Mucosa of descending colon (tissue), 3 donors: Measurements from ENCODE around the gene LRPAP1. TPM values are rescaled to one million over a fixed set of nuclear protein-coding genes. Genes with fewer than 3 reads are reported as not detected.

ENCODE experiments used
- ATAC-seq: fragments of 200-7000 bp; cut with Tn5 transposase; one replicate; pipeline ENCODE4 v1.9.1; 2020; ENCODE audit warnings: mild to moderate bottlenecking, moderate library complexity
- DNase-seq, 3 donors: peaks; one replicate each; pipeline ENCODE4 v3.0.0-alpha.2; 2020
- H3K36me3 ChIP-seq: fragments of 200-600 bp; one replicate; pipeline ENCODE4 v1.8.0; 2021; ENCODE audit warnings: low read depth, mild to moderate bottlenecking
- H3K4me1 ChIP-seq: fragments of 200-600 bp; one replicate; pipeline ENCODE4 v1.8.0; 2021; ENCODE audit warnings: low read depth, mild to moderate bottlenecking
- H3K4me3 ChIP-seq: fragments of 200-600 bp; one replicate; pipeline ENCODE4 v1.8.0; 2021; ENCODE audit warnings: mild to moderate bottlenecking
- H3K9me3 ChIP-seq: fragments of 200-600 bp; one replicate; pipeline ENCODE4 v1.8.0; 2021; ENCODE audit warnings: mild to moderate bottlenecking
- intact Hi-C, 2 donors: fragments of 100-400 bp; cut with DNase I in 1 of 2; cut with micrococcal nuclease in 1 of 2; formaldehyde crosslinking; loops; one replicate each; pipeline versions ENCODE4 v1.11.0 to v1.11.1; 2022; cut with DNase I, micrococcal nuclease
- total RNA-seq, 3 donors: library from RNA; stranded (reverse); fragmentation: NEBNext Ultra II Directional in 2 of 3; extraction: Animal tissue kit (Norgen Biotek cat#: 25700) in 2 of 3; gene quantifications; one replicate each; pipeline versions ENCODE4 v1.2.1 to v1.2.4, GENCODE V29; 2021 to 2023
- TF ChIP-seq, protein P1 (sequence below): fragments of 200-600 bp; IDR thresholded peaks from one replicate; pipeline ENCODE4 v1.8.0; 2022; ENCODE audit warnings: antibody characterized with exemption, mild to moderate bottlenecking
- donor health status: DM: no; HTN: no; CAD: no; lungs with moderate emphysema.
- donor health status: DM: no; HTN: no; CAD: no.
- donor health status: DM: no; HTN: yes; CAD: no.

LRPAP1 gene
- total RNA-seq, 3 donors from 2014 or later: 109 to 139 (median 137) TPM

DNA sequence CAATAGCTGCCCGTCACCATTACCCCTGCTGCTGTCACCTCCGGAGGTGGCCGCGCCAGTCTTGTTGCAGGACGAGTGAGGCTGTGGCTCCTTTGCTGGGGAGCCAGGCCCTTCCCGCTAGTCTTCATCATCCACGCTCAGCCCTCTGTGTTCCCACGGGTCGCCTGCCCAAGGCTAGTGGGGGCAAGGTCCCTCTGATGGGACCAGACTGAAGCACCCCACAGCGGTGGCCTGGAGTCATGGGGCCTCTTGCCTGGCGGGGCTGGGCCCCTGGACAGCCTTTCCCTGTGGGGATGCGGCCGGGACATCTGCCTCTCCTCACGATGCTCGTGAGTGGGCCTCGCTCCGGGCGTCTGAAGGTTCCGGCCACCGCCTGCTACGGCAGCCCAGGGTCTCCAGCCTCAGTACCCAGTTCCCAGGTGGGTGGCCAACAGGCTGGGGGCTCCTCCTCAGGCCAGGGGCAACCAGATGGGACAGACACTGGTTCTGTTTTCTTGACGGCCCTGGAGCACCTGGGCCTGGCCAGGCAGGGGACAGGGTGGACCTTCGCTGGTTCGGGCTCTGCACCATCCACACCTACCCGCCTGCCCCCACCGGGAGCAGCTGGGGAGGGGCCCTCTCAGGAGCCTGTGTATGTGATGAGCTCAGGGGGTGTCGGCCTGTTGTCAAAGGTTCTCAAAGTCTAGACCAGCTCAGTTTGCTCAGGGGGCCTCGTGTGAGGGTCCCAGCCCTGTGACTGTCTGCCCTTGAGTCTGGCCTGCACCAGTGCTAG is 36.8 kb downstream of the LRPAP1 start:
- ATAC-seq (no peak), DNase-seq (no peak)
- H3K4me3 ChIP-seq: no peak overlapping the region
- no peaks in the 10 kb centered on the region for H3K4me1 ChIP-seq
- intact Hi-C loops: no loop called here
- no peaks in the 10 kb centered on the region for H3K36me3 ChIP-seq
- H3K9me3 ChIP-seq: no peaks in the 10 kb centered on the region
- TF ChIP-seq, protein P1, sequence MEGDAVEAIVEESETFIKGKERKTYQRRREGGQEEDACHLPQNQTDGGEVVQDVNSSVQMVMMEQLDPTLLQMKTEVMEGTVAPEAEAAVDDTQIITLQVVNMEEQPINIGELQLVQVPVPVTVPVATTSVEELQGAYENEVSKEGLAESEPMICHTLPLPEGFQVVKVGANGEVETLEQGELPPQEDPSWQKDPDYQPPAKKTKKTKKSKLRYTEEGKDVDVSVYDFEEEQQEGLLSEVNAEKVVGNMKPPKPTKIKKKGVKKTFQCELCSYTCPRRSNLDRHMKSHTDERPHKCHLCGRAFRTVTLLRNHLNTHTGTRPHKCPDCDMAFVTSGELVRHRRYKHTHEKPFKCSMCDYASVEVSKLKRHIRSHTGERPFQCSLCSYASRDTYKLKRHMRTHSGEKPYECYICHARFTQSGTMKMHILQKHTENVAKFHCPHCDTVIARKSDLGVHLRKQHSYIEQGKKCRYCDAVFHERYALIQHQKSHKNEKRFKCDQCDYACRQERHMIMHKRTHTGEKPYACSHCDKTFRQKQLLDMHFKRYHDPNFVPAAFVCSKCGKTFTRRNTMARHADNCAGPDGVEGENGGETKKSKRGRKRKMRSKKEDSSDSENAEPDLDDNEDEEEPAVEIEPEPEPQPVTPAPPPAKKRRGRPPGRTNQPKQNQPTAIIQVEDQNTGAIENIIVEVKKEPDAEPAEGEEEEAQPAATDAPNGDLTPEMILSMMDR: no peak

DNA sequence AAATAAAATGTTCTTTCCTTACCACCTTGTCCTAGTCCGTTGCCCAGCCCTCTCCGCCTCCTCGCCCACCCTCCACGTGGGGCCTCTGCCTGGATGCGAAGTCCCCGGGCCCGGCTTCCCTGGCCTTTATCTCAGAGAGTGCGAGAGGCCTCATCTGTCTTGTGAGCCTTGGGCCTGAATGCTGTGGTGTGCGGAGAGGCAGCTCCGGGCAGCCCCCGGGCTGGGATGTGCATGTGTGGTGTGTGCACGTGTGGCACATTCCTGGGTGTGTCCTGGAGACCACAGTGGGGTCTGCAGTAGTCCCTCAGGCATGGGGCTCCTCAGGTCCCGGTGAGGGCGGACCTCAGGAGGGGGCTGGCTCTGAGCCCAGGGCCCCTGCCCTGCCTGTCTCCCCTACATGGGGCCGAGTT is 37.8 kb downstream of the LRPAP1 start:
- Histone ChIP-seq H3K36me3 (no peaks in the 10 kb centered on the region), H3K4me1 (no peaks in the 10 kb centered on the region)
- no peak for DNase-seq

DNA sequence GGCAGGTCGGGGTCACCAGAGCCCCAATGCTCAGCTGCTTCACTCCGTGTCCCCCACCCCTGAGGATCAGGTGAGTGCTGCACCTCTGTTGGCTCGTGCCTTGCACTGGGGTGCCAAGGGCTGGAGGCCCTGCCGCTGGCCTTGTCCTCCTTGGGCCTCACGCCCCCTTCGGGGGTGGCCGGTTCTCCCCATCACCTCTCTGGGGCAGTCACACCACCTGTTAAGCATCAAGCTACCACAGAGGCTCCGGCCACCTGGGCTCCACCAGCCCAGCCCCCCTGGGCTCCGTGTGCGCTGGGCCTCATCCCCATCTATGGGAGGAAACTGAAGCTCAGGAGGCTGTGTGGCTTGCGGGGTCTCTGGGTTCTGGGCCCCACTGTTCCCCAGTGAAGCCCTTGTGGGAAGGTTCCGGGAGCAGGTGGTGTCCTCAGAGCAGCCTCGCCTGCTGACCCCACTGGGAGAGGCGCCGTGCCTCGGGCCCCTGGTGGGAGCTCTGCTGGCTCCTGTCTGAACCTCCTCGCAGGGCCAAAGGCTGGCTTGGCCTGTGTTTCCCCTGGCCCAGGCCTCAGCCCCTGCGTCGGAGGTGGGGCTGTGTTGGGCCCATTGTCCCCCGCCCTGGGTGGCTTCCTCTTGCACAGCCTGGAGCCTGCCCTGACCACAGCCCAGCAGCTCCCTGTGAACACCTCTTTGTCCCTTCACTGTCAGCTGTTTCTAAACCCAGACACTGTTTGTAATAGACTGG is 38.3 kb downstream of the LRPAP1 start:
- Histone ChIP-seq H3K9me3 (no peaks in the 10 kb centered on the region), H3K4me1 (no peaks in the 10 kb centered on the region), H3K4me3 (no peak overlapping the region), H3K36me3 (no peaks in the 10 kb centered on the region)
- ATAC-seq: no peak
- intact Hi-C loops: no loop called here
- TF ChIP-seq, protein P1: no peak
- no peak for DNase-seq

More for the DNA sequence above, 37.8 kb downstream of the LRPAP1 start:
- no peak for ATAC-seq
- intact Hi-C loops: no loop called here
- TF ChIP-seq, protein P1: no peak
- Histone ChIP-seq H3K4me3 (no peak overlapping the region), H3K9me3 (no peaks in the 10 kb centered on the region)

DNA sequence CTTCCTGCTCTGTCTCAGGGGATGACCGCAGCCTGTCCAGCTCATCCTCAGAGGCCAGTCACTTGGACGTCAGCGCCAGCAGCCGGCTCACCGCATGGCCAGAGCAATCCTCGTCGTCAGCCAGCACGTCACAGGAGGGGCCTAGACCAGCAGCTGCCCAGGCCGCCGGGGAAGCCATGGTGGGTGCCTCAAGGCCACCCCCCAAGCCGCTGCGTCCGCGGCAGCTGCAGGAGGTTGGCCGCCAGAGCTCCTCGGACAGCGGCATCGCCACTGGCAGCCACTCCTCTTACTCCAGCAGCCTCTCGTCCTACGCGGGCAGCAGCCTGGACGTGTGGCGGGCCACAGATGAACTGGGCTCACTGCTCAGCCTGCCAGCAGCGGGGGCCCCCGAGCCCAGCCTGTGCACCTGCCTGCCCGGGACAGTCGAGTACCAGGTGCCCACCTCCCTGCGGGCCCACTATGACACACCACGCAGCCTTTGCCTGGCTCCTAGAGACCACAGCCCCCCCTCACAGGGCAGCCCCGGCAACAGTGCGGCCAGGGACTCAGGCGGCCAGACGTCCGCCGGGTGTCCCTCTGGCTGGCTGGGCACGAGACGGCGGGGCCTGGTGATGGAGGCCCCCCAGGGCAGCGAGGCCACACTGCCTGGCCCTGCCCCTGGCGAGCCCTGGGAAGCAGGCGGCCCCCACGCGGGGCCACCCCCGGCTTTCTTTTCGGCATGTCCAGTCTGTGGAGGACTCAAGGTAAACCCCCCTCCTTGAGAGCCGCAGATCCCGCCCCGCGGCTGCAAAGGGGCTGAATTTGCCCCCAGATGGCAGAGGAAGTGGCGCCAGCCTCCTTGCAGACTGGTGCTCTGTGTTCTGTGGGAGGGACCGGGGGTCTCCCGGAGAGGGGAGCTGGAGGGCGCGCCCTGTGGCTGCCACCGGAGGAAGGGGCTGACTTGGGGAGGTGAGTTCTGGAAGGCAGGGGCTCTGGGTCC is 39.2 kb downstream of the LRPAP1 start:
- Histone ChIP-seq H3K36me3 (no peaks in the 10 kb centered on the region), H3K4me3 (no peak overlapping the region), H3K9me3 (no peaks in the 10 kb centered on the region), H3K4me1 (no peaks in the 10 kb centered on the region)
- TF ChIP-seq, protein P1: no peak
- no peak for ATAC-seq
- intact Hi-C loops: no loop called here
- DNase-seq: no peak

DNA sequence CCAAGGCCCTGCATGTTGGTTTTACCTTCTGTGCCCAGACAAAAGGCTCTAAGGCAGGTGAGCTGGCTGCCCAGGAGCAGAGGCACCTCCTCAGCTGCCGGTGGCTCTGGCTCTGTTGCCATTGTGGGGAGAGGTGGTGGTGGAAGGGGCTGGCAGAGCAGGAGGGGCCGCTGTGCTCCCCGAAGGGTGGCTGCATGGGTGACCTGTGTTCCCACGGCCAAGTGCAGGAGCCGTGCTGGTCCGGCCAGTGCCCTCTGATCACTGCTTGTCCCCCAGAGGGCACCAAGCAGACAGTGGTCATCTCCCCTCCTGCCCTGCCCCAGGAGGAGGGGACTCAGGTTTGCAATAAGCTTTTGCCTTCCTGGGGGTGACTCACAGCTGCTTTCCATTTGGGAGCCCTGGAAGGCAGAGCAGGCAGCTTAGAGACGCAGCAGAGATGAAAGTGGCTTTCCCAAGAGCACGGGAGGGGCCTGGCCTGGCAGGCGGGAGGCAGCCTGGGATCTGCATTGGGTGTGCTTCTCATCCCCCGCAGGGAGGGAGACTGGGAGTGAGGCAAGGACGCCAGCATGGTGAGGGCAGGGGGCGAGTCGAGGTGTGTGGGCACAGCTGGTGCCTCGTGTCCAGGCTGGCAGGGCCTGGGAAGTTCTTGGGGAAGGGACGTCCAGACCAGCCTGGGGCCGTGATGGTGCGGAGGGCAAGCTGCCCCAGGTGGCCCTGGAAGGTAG is 40.4 kb downstream of the LRPAP1 start:
- H3K4me1 ChIP-seq: no peaks in the 10 kb centered on the region
- TF ChIP-seq, protein P1: no peak
- no peak for DNase-seq
- H3K4me3 ChIP-seq: no peak overlapping the region
- H3K9me3 ChIP-seq: no peaks in the 10 kb centered on the region
- intact Hi-C loops: no loop called here
- no peaks in the 10 kb centered on the region for H3K36me3 ChIP-seq
- no peak for ATAC-seq
